Hepatocyte (in vitro differentiated cells): ENCODE results near the gene CACNA1C. TPM values are rescaled to one million over a fixed set of nuclear protein-coding genes. Genes with fewer than 3 reads are reported as not detected.

Experiments used
- DNase-seq: peaks from one replicate; pipeline ENCODE4 v3.0.0-alpha.2; 2016; ENCODE audit warnings: low spot score
- H2AFZ ChIP-seq: fragments of 200-600 bp; sonication (generic); 2 replicates; pipeline ENCODE4 v1.6.0; 2016; ENCODE audit warnings: antibody characterized with exemption, mild to moderate bottlenecking
- H3K27ac ChIP-seq: fragments of 200-600 bp; sonication (generic); 2 replicates; pipeline ENCODE4 v1.5.1; 2016; ENCODE audit warnings: mild to moderate bottlenecking
- H3K27me3 ChIP-seq: fragments of 200-600 bp; sonication (generic); 2 replicates; pipeline ENCODE4 v1.6.1; 2016
- H3K36me3 ChIP-seq: fragments of 200-600 bp; sonication (generic); replicated peaks from 2 replicates; pipeline ENCODE4 v1.5.1; 2016; ENCODE audit warnings: low read depth; ENCODE audit not compliant: insufficient read depth
- H3K4me1 ChIP-seq: fragments of 200-600 bp; sonication (generic); 2 replicates; pipeline ENCODE4 v1.5.1; 2016; ENCODE audit warnings: mild to moderate bottlenecking, moderate library complexity; ENCODE audit not compliant: insufficient read depth
- H3K4me2 ChIP-seq: fragments of 200-600 bp; sonication (generic); 2 replicates; pipeline ENCODE4 v1.6.0; 2016
- H3K4me3 ChIP-seq: fragments of 200-600 bp; sonication (generic); 2 replicates; pipeline ENCODE4 v1.5.1; 2016; ENCODE audit warnings: mild to moderate bottlenecking
- H3K79me2 ChIP-seq: fragments of 200-600 bp; sonication (generic); 2 replicates; pipeline ENCODE4 v1.6.0; 2017; ENCODE audit warnings: mild to moderate bottlenecking
- H3K9me2 ChIP-seq: fragments of 200-600 bp; sonication (generic); replicated peaks from 2 replicates; pipeline ENCODE4 v1.6.0; 2017; ENCODE audit warnings: mild to moderate bottlenecking; ENCODE audit not compliant: insufficient read depth
- H3K9me3 ChIP-seq: fragments of 200-600 bp; sonication (generic); 2 replicates; pipeline ENCODE4 v1.5.1; 2016; ENCODE audit warnings: low read depth, mild to moderate bottlenecking
- H4K20me1 ChIP-seq: fragments of 200-600 bp; sonication (generic); 2 replicates; pipeline ENCODE4 v1.6.0; 2016; ENCODE audit warnings: mild to moderate bottlenecking; ENCODE audit not compliant: insufficient read depth, poor library complexity, severe bottlenecking
- CTCF ChIP-seq: fragments of 200-600 bp; sonication (generic); IDR thresholded peaks from 2 replicates; pipeline ENCODE4 v1.5.1; 2016; ENCODE audit warnings: antibody characterized with exemption, mild to moderate bottlenecking; ENCODE audit not compliant: poor library complexity
- EZH2 ChIP-seq: fragments of 200-600 bp; sonication (generic); IDR thresholded peaks from 2 replicates; pipeline ENCODE4 v1.6.1; 2016; ENCODE audit warnings: antibody characterized with exemption, mild to moderate bottlenecking, borderline replicate concordance
- EZH2phosphoT487 ChIP-seq: fragments of 200-600 bp; sonication (generic); IDR thresholded peaks from one replicate; pipeline ENCODE4 v1.6.1; 2018; ENCODE audit warnings: antibody characterized with exemption, mild to moderate bottlenecking, low read depth, moderate library complexity; ENCODE audit not compliant: unreplicated experiment, severe bottlenecking
- WGBS: methylation state at CpG from one replicate; pipeline ENCODE4 v1.1.6; 2016; ENCODE audit warnings: low lambda C conversion rate; ENCODE audit errors: missing lambda C conversion rate; 5-methylcytosine and 5-hydroxymethylcytosine counted together
- polyA plus RNA-seq: library from polyadenylated mRNA; unstranded; fragments of >200 nt; fragmentation: Nextera tagmentation; extraction: Ambion mirVana; gene quantifications from 2 replicates; pipeline ENCODE4 v1.2.1, GENCODE V29; 2016
- total RNA-seq: library from RNA; depleted of rRNA; stranded (reverse); fragments of >200 nt; gene quantifications from 2 replicates; pipeline ENCODE4 v1.2.3, GENCODE V29; 2014

The CACNA1C gene
- total and polyA plus RNA-seq, 2 experiments from 2014 or later, result 3.2 to 4.0 TPM

DNA sequence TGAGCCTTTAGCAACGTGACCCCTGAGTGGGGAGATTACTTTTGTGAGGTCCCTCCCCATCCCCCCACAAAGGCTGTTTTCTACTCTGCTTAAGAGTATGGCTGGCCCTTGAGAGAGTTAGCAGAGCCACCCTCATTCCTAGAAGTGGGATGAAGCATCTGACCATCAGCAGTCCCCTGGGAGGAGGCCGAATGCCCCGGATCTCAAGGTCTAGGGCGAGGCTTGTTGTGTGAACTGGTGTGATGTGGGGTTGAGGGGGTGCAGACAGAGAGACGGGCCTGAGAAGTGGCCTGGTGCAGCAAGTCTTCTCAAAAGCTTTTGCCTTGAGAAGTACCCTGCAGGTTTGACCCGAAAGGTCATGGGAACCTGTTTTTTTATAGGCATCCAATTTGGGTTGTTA, 589.0 kb downstream of the CACNA1C start:
- no peak overlapping the region for H3K4me3 ChIP-seq
- TF ChIP-seq EZH2phosphoT487 (no peak), CTCF (no peak), EZH2 (no peak)
- H3K36me3 ChIP-seq, result no peaks in the 10 kb centered on the region
- H3K4me2 ChIP-seq, result no peak overlapping the region
- H3K9me2 ChIP-seq, result no peaks in the 10 kb centered on the region
- no peak overlapping the region for H2AFZ ChIP-seq
- no peaks in the 10 kb centered on the region for H3K79me2 ChIP-seq
- no peaks in the 10 kb centered on the region for H3K9me3 ChIP-seq
- H3K27me3 ChIP-seq, result no peaks in the 10 kb centered on the region
- no peaks in the 10 kb centered on the region for H3K4me1 ChIP-seq
- WGBS, result 70% methylated on average over 6 of the region's 6 CpGs
- no peaks in the 10 kb centered on the region for H4K20me1 ChIP-seq
- DNase-seq, result no peak
- no peak overlapping the region for H3K27ac ChIP-seq

- H3K79me2 ChIP-seq, result no peaks in the 10 kb centered on the region
- no peaks in the 10 kb centered on the region for H3K36me3 ChIP-seq
- 77% methylated on average over 10 of the region's 10 CpGs for WGBS
- no peak overlapping the region for H2AFZ ChIP-seq
- no peak for DNase-seq
- no peak overlapping the region for H3K27ac ChIP-seq
- TF ChIP-seq EZH2phosphoT487 (no peak), CTCF (no peak), EZH2 (no peak)
- H3K4me2 ChIP-seq, result no peak overlapping the region
- H3K4me1 ChIP-seq, result no peaks in the 10 kb centered on the region
- no peaks in the 10 kb centered on the region for H3K27me3 ChIP-seq
- H3K9me3 ChIP-seq, result no peaks in the 10 kb centered on the region
- H3K9me2 ChIP-seq, result no peaks in the 10 kb centered on the region
- no peak overlapping the region for H3K4me3 ChIP-seq
- no peaks in the 10 kb centered on the region for H4K20me1 ChIP-seq
Observed at GRCh38 chr12:2642176-2642892, 589.5 kb downstream of the CACNA1C start.

GRCh38 chr12:2642896-2643425, 590.2 kb downstream of the CACNA1C start:
- no peaks in the 10 kb centered on the region for H3K27me3 ChIP-seq
- H3K4me3 ChIP-seq, result no peak overlapping the region
- no peaks in the 10 kb centered on the region for H3K36me3 ChIP-seq
- no peaks in the 10 kb centered on the region for H3K9me2 ChIP-seq
- no peak for DNase-seq
- no peak overlapping the region for H2AFZ ChIP-seq
- no peak for TF ChIP-seq EZH2phosphoT487
- TF ChIP-seq EZH2, result no peak
- TF ChIP-seq CTCF, result no peak
- WGBS, result 93% methylated on average over 7 of the region's 7 CpGs
- no peaks in the 10 kb centered on the region for H4K20me1 ChIP-seq
- H3K27ac ChIP-seq, result no peak overlapping the region
- H3K4me2 ChIP-seq, result no peak overlapping the region
- no peaks in the 10 kb centered on the region for H3K79me2 ChIP-seq
- no peaks in the 10 kb centered on the region for H3K9me3 ChIP-seq
- H3K4me1 ChIP-seq, result no peaks in the 10 kb centered on the region
